Stimulated activated CD8-positive, alpha-beta memory T cell treated with anti-CD3 and anti-CD28 coated beads, Interleukin-15, amount 100 ng/mL, for 4 hours (primary cell): ENCODE results near the gene ERCC2.
"Not testable (repeated sequence)": the region's sequence is repeated elsewhere in the genome, so short reads cannot be mapped to it uniquely, and the experiment has no call there.

ENCODE experiments used
- DNase-seq, 2 donors: peaks; one replicate each; pipeline ENCODE4 v3.0.0-alpha.2; 2020; ENCODE audit warnings: low read depth in 2 of 2

The ERCC2 gene

DNA sequence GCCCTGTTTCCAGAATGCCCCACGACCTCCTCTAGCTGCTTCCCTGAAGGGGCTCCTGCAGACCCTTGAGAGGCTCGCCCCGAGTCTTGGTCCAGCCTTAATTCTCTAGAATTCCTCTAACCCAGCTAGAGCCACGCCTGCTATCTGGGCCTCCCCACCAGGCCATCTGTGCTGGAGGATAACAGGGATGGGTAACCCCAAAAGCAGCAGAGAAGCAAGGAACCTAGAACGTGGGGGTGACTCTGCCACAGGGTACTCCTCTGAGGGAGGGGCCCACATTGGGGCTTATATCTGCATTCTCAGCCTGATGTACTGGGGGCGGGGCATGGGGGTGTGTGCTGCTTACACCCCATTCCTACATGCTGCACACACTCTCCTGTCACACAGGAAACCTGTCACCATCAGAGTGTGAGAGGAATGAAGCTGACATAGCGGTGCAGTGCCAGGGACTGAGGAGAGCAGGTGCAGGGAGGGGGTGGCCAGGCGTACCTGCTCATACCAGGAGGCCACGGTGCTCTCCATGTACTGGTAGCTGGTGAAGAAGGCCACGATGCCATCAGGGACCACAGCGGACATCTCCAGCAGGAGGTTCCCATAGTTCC lies 16.0 kb downstream of the ERCC2 start:
- DNase-seq = no peak

DNA sequence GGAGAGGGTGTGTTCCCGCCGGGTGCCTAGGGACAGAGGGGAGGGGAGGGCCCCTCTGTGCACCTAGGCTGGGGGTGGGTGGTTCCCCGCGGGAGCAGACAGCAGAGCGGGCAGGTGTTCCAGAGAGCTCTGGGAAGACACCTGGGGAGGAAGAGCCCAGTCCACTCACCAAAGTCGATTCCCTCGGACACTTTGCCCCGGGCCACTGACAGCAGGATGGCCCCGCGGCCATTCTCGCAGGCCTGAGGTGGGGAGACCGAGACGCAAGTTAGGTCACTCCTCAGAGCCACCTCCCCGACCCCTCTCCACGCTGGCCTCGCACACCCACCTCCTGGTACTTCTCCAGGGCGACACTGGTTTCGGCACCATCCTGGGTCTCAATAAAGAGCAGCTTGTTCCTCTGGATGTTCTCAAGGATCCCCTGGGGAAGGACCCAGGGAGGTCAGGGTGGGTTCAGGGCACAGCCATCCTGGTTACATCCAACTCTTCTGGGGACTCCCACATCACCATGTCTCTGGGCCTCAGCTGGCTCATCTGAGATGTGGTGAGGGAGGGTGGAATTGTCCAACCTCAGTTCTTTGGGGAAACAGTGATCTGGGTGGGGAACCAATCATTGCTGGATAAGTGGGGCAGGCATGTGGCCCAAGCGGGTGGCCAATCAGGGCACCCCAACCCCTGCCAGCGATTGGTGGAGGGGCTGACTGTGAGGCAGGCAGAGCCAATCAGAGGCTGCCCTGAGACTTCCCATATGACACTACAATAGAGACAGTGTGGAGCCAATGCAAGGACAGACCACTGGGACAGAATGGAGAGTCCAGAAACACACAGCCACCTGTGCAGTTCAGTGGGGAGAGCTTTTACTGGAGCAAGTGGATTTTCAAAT lies 17.2 kb downstream of the ERCC2 start:
- no peak for DNase-seq

DNA sequence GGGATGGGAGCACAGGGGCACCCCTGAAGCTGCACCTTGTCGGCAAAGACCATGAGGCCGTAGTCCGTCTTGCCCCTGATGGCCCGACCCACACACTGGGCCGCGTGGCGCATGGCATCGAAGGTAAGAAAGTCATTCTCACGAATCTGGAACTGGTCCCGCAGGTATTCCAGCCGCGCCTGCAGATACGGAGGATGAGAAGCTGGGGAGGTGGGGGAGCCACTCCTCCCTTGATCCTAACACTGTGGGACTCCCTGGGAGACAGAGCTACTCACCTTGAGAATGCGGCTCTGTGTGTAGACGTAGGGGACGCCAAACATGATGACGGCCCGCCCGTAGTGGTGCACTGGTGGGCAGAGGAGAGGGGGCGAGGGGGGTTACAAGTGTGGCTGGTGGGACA lies 17.9 kb downstream of the ERCC2 start:
- DNase-seq = no peak

DNA sequence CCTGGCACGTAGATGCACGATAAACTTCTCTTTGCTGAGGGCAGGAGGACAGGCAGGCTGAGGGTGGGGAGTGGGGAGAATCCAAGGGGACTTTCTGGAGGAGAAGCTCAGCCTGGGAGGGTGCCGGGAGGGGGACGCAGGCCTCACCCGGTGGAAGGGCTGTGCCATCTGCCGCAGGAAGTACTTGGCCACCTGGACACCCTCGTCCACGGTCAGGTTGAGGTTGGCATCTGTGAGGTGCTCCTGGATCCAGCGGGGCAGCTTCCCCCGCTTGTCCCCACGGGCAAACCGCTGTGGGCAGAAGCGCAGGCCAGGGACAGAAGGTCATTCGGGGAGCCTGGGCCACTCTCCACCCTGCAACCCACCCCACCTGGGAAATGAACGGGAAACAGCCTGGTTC lies 18.3 kb downstream of the ERCC2 start:
- no peak for DNase-seq

DNA sequence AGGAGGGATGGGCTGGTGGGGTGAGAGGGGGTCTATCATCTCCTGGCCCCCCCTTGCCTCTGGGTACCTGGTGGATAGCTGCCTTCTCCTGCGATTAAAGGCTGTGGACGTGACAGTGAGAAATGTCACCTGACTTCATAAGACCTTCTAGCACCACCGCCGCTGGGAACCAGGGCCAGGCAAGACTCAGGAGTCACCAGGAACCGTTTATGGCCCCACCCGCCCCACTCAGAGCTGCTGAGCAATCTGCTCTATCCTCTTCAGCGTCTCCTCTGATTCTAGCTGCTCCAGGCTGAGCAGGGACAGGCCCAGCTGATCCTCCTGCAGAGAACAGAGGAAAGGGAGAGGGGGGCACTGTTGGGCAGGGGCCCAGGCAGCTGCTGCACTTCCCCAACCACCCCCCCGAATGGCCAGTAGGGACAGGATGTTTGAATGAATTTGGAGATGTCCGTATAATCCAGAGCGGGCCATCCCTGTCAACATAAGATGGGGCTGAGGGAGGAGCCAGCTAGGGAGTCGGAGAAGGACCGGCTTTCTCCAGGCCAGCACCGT lies 18.9 kb downstream of the ERCC2 start:
- DNase-seq = no peak

DNA sequence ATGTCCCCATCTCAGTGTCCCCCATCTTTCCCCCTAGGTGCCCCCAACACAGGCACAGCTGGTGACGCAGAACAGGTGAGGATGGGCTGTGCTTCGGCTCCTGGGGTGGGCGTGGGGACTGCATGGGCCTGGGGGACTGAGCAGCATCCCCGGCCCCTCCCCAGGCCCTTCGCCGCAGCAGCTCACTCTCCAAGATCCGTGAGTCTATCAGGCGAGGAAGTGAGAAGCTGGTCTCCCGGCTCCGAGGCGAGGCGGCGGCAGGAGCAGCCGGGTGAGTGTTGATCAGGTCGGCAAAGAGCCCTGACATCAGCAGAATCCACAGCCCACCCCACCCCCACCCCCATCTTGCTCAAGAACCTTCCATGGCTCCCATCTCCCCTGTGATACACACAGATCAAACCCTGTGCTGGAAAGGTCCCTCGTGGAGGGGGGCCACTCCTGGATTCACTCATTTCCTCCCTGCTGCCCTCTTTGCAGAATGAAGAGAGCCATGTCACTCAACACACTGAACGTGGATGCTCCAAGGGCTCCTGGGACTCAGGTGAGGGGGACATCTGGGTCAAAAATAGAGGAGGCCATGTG lies 19.8 kb downstream of the ERCC2 start:
- DNase-seq = no peak

DNA sequence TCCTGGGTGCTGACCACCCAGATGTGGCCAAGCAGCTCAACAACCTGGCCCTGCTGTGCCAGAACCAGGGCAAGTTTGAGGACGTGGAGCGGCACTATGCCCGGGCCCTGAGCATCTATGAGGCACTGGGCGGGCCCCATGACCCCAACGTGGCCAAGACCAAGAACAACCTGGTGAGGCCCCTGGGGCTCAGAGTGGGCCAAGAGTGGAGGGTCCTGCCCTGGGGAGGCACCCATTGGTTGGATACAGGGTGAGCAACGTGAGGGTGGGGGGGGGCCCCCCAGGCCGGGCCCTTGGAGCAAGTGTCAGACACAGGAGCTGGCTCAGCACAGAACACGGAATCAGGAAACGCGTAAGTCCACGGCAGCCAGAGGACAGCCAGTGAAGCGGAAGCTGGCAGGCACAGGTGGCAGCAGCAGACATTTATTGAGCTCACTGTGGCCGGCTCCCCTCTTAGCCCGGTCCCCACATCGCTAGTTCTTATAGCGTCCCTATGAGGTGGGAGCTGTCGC lies 20.9 kb downstream of the ERCC2 start:
- no peak for DNase-seq

DNA sequence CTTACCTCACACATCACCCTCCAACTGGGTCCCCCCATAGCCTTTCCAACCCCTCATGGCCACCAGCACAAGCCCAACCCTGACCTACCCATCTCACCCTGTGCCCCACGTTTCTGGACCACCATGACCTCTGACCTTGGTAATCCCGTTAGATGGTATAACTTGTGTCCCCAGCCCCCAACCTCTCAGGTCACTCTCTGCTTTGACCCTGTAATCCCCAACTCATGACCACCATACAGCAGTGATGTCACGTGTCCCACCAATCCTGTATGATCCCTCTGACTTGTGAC lies 21.3 kb downstream of the ERCC2 start:
- DNase-seq = no peak

DNA sequence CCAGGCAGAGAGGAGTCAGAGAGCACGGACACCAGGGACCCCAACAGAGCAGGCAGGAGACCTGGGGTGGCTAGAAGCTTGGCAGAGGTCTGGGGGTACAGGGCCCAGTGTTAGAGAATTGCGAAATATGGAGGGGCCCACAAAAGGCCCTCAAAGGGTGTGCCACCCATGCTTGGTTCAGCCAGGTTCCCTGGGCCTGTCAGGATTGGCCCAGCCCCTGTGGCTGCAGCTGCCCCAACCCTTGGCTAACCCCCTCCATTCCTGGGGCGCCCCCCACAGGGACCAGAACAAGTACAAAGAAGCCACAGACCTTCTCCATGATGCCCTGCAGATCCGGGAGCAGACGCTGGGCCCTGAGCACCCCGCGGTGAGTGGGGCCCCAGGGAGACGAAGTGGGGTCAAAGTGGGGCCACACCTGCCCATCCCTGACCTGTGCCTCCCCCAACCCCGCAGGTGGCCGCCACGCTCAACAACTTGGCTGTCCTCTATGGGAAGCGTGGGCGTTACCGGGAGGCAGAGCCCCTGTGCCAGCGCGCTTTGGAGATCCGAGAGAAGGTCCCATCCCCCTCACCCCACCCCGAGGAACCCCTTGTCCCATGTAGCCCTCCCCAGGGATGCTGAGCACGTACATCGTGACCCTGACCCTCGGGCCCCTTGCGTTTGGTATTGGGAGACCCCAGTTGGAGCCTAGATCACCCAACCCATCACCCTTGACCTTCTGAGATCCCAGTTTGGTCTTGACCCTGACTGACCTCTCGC lies 21.8 kb downstream of the ERCC2 start:
- DNase-seq = no peak

DNA sequence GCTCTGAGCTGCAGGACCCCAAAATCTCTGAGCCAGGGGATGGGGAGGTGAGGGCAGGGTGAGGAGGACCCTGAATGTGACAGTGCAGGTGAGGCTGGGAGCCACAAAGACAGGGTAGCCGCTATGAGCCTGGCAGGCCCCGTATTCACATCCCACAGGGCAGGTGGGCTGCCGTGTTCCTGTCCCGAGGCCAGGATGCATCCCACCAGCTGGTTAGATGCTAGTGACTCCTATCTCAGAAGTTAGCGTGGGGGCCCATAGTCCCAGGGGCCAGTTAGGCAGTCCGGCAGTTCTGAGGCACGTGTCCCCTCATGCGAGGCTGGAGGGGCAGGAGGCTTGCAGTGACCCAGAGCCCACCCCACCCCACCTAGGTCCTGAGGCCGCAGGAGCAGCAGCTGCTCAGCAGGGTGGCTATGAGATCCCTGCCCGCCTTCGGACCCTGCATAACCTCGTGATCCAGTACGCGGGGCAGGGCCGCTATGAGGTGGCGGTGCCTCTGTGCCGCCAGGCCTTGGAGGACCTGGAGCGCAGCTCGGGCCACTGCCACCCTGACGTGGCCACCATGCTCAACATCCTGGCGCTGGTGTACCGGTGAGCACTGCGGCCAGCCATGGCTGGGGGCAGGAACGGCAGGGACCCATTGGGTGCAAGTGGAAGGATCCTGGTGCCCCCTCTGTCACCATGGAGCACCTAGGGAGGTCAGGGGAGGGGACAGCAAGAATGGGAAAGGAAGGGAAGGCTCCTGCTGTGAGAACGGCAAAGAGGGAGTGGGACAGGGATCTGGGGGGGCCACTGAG lies 22.6 kb downstream of the ERCC2 start:
- DNase-seq = no peak

DNA sequence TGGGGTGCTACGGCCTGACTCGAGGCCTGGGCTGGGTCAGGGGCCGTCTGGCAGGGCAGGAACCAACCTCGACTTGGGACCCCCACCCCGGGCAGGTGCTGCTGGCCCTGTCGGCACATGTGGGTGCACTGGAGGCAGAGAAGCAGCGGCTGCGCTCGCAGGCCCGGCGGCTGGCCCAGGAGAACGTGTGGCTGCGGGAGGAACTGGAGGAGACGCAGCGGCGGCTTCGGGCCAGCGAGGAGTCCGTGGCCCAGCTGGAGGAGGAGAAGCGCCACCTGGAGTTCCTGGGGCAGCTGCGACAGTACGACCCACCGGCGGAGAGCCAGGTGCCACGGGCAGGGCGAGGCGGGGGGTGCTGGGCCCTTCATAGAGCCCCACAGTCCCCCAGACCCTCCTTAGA lies 23.9 kb downstream of the ERCC2 start:
- DNase-seq = no peak

DNA sequence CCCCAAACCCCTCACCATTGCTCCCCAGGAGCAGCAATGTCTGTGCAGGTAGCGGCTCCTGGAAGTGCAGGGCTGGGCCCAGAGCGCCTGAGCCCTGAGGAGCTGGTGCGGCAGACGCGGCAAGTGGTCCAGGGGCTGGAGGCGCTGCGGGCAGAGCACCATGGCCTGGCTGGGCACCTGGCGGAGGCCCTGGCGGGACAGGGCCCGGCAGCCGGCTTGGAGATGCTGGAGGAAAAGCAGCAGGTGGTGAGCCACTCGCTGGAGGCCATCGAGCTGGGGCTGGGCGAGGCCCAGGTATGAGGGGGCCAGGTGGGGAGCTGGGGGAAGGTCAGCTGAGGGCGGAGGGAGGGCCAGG lies 24.9 kb downstream of the ERCC2 start:
- DNase-seq = no peak

DNA sequence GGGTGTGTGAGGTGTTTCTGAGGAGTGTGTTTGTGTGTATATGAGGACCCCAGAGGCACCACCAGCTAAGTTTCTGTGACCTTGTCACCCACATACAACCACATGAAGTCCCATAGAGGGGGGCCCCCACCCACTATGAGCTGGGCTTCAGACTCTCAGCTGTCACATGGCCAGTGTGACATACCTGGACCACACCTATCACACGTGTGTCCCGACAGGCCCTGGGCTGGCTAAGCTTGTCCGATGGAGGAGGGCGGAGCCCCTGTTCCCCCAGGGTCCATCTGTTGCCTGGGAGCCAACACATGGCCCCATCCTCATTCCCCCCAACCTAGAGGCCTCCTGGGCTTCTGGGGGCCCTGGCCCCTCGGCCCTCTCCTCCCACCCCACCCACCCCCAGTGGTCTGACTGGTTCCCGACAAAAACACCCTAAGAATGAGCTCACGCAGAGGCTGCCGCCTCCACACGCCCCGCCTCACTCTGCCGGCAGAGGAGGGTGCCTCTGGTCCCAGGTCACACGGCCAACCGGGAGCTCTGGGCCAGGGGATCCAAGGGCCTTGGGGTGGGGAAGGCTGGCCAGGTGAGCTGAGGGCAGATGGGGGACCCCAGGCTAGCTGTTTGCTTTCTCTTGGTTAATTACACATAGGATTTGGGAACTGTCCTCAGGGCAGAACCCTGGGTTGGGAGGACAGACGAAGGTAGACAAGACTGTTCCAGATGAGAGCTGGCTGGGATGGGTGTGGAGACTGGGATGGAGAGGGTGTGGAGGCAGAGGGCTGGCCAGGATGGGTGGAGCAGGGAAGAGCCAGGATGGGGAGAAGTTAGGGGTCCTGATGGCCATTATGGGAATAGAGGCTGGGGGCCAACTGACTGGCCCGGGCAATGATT lies 25.5 kb downstream of the ERCC2 start:
- DNase-seq = no peak

DNA sequence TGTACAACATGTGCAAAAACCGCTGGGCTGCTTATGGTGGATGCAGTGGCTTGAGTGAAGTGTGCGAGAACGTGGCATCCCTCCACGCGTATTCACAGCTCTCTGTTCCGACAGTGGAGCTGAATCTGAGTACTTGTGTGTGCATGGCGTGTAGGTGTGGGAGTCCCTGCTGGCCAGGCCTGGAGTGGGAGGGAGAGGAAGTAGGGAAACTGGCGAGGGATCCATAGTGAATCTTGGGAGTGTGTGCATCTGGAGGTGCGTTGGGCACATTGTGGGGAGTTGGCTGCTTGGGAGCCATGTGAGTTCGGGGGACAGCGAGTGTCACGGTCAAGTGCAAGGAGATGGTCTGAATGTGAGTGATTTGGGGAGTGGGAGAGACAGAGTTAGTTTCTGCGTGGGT lies 27.5 kb downstream of the ERCC2 start:
- no peak for DNase-seq

DNA sequence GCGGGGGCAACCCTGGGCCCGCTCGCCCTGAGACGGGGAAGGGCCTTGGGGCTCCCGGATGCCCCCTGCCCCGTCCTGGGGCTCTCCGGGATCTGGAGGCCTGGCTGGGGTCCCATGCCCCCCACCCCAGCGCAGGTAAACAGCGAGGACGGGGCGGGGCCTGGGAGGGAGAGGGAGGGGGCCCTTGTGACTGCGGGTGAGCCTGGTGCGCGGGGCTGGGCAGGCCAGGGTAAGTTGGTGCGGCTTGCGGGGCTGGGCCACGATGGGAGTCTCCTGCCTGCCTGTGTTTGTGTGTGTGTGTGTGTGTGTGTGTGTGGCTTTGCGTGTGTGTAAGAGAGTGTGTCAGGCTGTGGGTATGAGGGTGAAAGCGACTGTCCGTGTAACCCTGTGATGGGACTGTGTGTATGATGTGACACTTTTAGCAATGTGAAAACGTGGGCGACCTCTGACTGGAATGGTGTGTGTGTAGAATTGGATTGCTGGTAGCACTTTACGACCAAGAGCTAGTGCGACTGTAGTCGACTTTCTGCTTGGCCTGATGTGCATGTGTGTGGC lies 29.4 kb downstream of the ERCC2 start:
- DNase-seq = no peak

DNA sequence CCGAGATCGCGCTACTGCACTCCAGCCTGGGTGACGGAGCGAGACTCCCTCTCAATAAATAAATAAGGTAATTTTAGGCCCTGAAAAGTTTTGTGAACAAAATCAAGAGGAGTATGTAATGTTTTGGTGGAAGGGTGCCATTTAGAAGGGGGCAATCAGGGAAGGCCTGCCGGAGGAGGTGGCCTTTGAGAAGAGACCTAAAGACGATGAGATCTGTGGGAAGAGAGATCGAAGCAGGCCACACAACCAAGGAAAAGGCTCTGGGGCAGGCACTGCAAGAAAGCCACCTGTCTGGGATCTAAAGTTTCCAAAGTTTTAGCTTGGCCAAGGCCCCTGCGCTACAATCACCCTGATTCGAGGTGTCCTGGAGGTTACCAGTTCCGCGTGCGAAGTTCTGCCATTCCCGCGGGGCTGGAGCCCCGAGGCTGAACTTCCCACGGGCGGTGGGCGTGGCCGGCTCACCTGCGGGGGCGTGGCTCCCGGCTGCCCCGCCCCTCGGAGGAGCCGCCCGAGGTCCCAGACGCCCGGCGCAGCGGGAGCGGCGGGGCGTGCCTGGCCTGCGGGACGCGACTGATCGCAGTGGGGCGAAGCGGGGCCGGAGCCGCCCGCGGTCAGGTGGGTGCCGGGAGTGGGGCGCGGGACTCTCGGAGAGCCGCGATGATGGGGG lies 30.0 kb downstream of the ERCC2 start, which contains the start of gene KLC3:
TSS of gene KLC3 (plus strand) at position 519 of the 667 bp plus-strand sequence. CDS start 4,792 bp downstream, outside the sequence.
- no peak for DNase-seq

DNA sequence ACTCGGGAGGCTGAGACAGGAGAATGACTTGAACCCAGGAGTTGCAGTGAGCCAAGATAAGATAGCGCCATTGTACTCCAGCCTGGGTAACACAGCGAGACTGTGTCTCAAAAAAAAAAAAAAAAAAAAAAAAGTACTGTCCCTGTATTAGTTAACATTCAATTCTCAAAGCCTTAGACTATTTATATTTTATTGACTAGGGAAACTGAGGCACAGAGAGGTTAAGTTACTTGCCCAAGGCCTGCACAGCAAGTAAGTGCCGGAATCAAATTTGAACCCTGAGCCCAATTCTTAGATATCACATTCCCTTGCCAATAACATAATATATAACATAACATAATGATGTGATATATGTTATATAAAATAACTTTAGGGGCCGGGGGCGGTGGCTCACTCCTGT lies 30.7 kb downstream of the ERCC2 start:
- no peak for DNase-seq

DNA sequence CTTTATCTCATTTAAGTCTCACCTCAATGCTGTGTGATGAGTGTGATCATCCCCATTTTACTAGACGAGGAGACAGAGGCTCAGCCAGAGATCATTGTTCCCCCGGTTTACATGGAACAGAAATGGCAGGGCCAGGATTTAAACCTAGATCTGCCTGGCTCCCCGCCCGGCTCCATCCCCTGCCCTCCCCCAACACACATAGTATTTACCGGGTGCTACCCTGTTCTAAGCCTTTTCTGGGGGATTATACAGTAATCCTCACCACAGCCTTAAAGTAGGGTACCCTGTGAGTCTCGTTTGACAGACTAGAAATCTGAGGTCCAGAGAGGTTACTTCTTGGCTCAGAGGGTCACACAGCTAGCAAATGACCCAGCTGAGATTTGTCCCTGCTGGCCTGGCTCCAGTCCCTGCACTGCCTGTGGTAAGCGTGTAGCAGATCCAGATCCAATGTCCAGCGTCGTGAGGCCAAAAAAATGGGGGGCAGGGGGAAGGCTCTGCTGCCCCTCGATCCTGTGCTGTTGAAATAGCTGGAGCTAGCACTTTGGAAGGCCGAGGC lies 33.6 kb downstream of the ERCC2 start:
- DNase-seq = no peak

DNA sequence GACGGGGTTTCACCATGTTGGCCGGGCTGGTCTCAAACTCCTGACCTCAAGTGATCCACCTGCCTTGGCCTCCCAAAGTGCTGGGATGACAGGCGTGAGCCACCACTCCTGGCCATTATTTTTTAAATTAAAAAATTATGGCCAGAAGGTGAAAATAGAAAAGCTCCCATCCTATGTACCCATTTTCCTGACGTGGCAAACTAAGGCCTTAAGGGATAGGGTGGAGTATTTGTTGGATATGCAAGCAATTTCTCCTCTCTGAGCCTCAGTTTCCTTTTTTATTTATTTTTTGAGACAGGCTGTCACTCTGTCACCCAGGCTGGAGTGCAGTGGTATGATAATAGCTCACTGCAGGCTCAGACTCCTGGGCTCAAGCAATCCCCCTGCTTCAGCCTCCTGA lies 35.5 kb downstream of the ERCC2 start:
- DNase-seq = not testable (repeated sequence)
